ENCODE measurements around the gene ZNF526.
A peak's percentile ranks its signal among the peaks of the same experiment; 100 is the strongest.

The ZNF526 gene

DNA sequence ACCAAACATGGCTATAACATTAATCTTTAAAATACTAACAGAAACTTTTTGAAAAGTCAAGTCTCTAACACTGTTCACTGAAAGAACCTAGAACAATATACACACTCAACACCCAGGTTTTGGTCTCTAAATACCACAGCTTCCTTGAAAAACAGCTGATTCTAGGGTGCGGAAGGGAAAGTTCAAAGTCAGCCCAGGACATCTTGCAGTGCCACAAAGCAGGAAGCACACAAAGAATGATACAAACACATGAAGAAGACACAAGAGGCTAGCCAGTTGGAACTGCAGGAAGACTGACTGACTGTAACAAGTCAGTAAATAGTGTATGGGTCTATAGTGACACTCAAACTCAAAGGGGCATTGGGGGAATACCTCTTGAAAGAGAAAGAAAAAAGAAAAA lies 7.2 kb upstream of the ZNF526 start:
- Histone ChIP-seq H3K9me3 (ENCODE audit: insufficient read depth, low read length) (no peaks in the 10 kb centered on the region), H2AFZ (ENCODE audit: low read depth, low read length, severe bottlenecking) (no peak overlapping the region), H3F3A (ENCODE audit: insufficient read depth) (no peaks in the 10 kb centered on the region), H3K36me3 (ENCODE audit: low read length) (no peaks in the 10 kb centered on the region), H3K27me3 (ENCODE audit: low read length) (no peaks in the 10 kb centered on the region), H3K9me2 (replicated peaks; ENCODE audit: insufficient read depth, low read length) (no peaks in the 10 kb centered on the region), H3K4me3 (ENCODE audit: insufficient read depth, low read length, poor library complexity, severe bottlenecking) (no peak overlapping the region), H4K20me1 (ENCODE audit: low read depth, low read length) (no peaks in the 10 kb centered on the region), H3K79me2 (ENCODE audit: insufficient read depth, low read length) (peaks cover 28% of the 10 kb centered on the region), H3K9ac (ENCODE audit: low read length) (no peak overlapping the region), H3K4me2 (ENCODE audit: low read depth, low read length, poor library complexity, severe bottlenecking) (no peak overlapping the region), H3K27ac (ENCODE audit: low read depth, low read length) (no peak overlapping the region)
- TF ChIP-seq EZH2phosphoT487 (conservative IDR thresholded peaks at IDR 0.05; ENCODE audit: low read length) (no peak), CTCF (IDR thresholded peaks at IDR 0.05; ENCODE audit: insufficient read depth, low read length, poor library complexity, severe bottlenecking) (no peak)

- Histone ChIP-seq H2AFZ (ENCODE audit: low read depth, low read length, severe bottlenecking) (no peak overlapping the region), H3K9ac (ENCODE audit: low read length) (no peak overlapping the region), H3K27me3 (ENCODE audit: low read length) (no peaks in the 10 kb centered on the region), H3K9me2 (replicated peaks; ENCODE audit: insufficient read depth, low read length) (no peaks in the 10 kb centered on the region), H4K20me1 (ENCODE audit: low read depth, low read length) (no peaks in the 10 kb centered on the region), H3F3A (ENCODE audit: insufficient read depth) (no peaks in the 10 kb centered on the region), H3K4me3 (ENCODE audit: insufficient read depth, low read length, poor library complexity, severe bottlenecking) (no peak overlapping the region), H3K9me3 (ENCODE audit: insufficient read depth, low read length) (no peaks in the 10 kb centered on the region), H3K79me2 (ENCODE audit: insufficient read depth, low read length) (peaks cover 28% of the 10 kb centered on the region), H3K36me3 (ENCODE audit: low read length) (no peaks in the 10 kb centered on the region), H3K4me2 (ENCODE audit: low read depth, low read length, poor library complexity, severe bottlenecking) (no peak overlapping the region), H3K27ac (ENCODE audit: low read depth, low read length) (no peak overlapping the region)
- no peak for TF ChIP-seq CTCF (IDR thresholded peaks at IDR 0.05; ENCODE audit: insufficient read depth, low read length, poor library complexity, severe bottlenecking)
- no peak for TF ChIP-seq EZH2phosphoT487 (conservative IDR thresholded peaks at IDR 0.05; ENCODE audit: low read length)
These were observed 5.2 kb upstream of the ZNF526 start for GRCh38 chr19:42214810-42215485.

GRCh38 chr19:42216653-42217519 lies 3.2 kb upstream of the ZNF526 start:
- Histone ChIP-seq H3K9ac (ENCODE audit: low read length) (peak overlapping the region; percentile 83), H3K36me3 (ENCODE audit: low read length) (no peaks in the 10 kb centered on the region), H3K9me3 (ENCODE audit: insufficient read depth, low read length) (no peaks in the 10 kb centered on the region), H3F3A (ENCODE audit: insufficient read depth) (no peaks in the 10 kb centered on the region), H3K4me2 (ENCODE audit: low read depth, low read length, poor library complexity, severe bottlenecking) (peak overlapping the region; percentile 68), H3K9me2 (replicated peaks; ENCODE audit: insufficient read depth, low read length) (no peaks in the 10 kb centered on the region), H3K27me3 (ENCODE audit: low read length) (no peaks in the 10 kb centered on the region), H4K20me1 (ENCODE audit: low read depth, low read length) (no peaks in the 10 kb centered on the region), H2AFZ (ENCODE audit: low read depth, low read length, severe bottlenecking) (peak overlapping the region; percentile 66), H3K4me3 (ENCODE audit: insufficient read depth, low read length, poor library complexity, severe bottlenecking) (peak overlapping the region; percentile 92), H3K79me2 (ENCODE audit: insufficient read depth, low read length) (peaks cover 45% of the 10 kb centered on the region), H3K27ac (ENCODE audit: low read depth, low read length) (peak overlapping the region; percentile 49)
- no peak for TF ChIP-seq CTCF (IDR thresholded peaks at IDR 0.05; ENCODE audit: insufficient read depth, low read length, poor library complexity, severe bottlenecking)
- TF ChIP-seq EZH2phosphoT487 (conservative IDR thresholded peaks at IDR 0.05; ENCODE audit: low read length), result no peak

Measured in SU-DHL-6 (cell line).